ENCODE measurements around the gene ANTXR2. TPM values are rescaled to one million over a fixed set of nuclear protein-coding genes. Genes with fewer than 3 reads are reported as not detected.
"Not testable (repeated sequence)": the region's sequence is repeated elsewhere in the genome, so short reads cannot be mapped to it uniquely, and the experiment has no call there.

Gene ANTXR2
- total and polyA plus RNA-seq, 11 donors = 7.0 to 76.7 (median 46.6) TPM

- no peak overlapping the region for H3K4me3 ChIP-seq
- no peaks in the 10 kb centered on the region for H3K27me3 ChIP-seq
- intact Hi-C loops (cut with DNase I) = no loop called here
- TF ChIP-seq CTCF (IDR thresholded peaks at IDR 0.05) (no peak), POLR2A (IDR thresholded peaks at IDR 0.05) (no peak)
- peaks cover 0 to 9% (median 0%) of the 10 kb centered on the region in 12 donors for H3K4me1 ChIP-seq
- ATAC-seq (no peak), DNase-seq (no peak)
- peaks cover 0 to 4% (median 0%) of the 10 kb centered on the region in 9 donors for H3K36me3 ChIP-seq
- H3K27ac ChIP-seq = no peak overlapping the region
- H3K9me3 ChIP-seq = peaks cover 0 to 7% (median 0%) of the 10 kb centered on the region in 12 donors
- 89 to 100% (median 92%) methylated on average over 1 of the region's 1 CpG for WGBS, 4 donors
These were observed 74.8 kb downstream of the ANTXR2 start for GRCh38 chr4:79998201-79998600.

GRCh38 chr4:79996851-79997250, 76.2 kb downstream of the ANTXR2 start:
- no peak for DNase-seq
- TF ChIP-seq POLR2A (IDR thresholded peaks at IDR 0.05) = no peak
- no peak for TF ChIP-seq CTCF (IDR thresholded peaks at IDR 0.05)
- Histone ChIP-seq H3K27me3 (no peaks in the 10 kb centered on the region), H3K27ac (no peak overlapping the region), H3K36me3 (peaks cover 0 to 4% (median 0%) of the 10 kb centered on the region in 9 donors), H3K4me1 (peaks cover 0 to 9% (median 0%) of the 10 kb centered on the region in 12 donors), H3K4me3 (no peak overlapping the region), H3K9me3 (no peaks in the 10 kb centered on the region)
- 52 to 58% (median 56%) methylated on average over 2 of the region's 2 CpGs for WGBS, 4 donors
- intact Hi-C loops (cut with DNase I) = no loop called here
- ATAC-seq = no peak

GRCh38 chr4:79993476-79993875, 79.6 kb downstream of the ANTXR2 start:
- Histone ChIP-seq H3K4me1 (peaks cover 0 to 13% (median 0%) of the 10 kb centered on the region in 12 donors), H3K36me3 (peaks cover 0 to 4% (median 0%) of the 10 kb centered on the region in 9 donors), H3K27me3 (no peaks in the 10 kb centered on the region), H3K27ac (no peak overlapping the region), H3K4me3 (no peak overlapping the region), H3K9me3 (peaks cover 0 to 4% (median 0%) of the 10 kb centered on the region in 12 donors)
- DNase-seq (no peak), ATAC-seq (no peak)
- intact Hi-C loops (cut with DNase I) = no loop called here
- 56 to 93% (median 67%) methylated on average over 2 of the region's 2 CpGs for WGBS, 4 donors
- TF ChIP-seq POLR2A (IDR thresholded peaks at IDR 0.05) = no peak
- no peak for TF ChIP-seq CTCF (IDR thresholded peaks at IDR 0.05)

- peaks cover 0 to 4% (median 0%) of the 10 kb centered on the region in 12 donors for H3K9me3 ChIP-seq
- no peak for ATAC-seq
- intact Hi-C loops (cut with DNase I) = no loop called here
- whole genome bisulfite sequencing, 4 donors = 88 to 96% (median 91%) methylated on average over 3 of the region's 3 CpGs
- H3K36me3 ChIP-seq = no peaks in the 10 kb centered on the region
- TF ChIP-seq CTCF (IDR thresholded peaks at IDR 0.05) (no peak), POLR2A (IDR thresholded peaks at IDR 0.05) (no peak)
- no peak for DNase-seq
- H3K4me3 ChIP-seq = no peak overlapping the region
- H3K27me3 ChIP-seq = no peaks in the 10 kb centered on the region
- H3K27ac ChIP-seq = no peak overlapping the region
- peaks cover 0 to 8% (median 0%) of the 10 kb centered on the region in 12 donors for H3K4me1 ChIP-seq
These were observed 81.4 kb downstream of the ANTXR2 start for GRCh38 chr4:79991601-79992000.

GRCh38 chr4:79991100-79991499, 81.9 kb downstream of the ANTXR2 start:
- H3K9me3 ChIP-seq; H3K27me3 ChIP-seq; H3K4me1 ChIP-seq; DNase-seq; intact Hi-C loops (cut with DNase I); H3K4me3 ChIP-seq; ATAC-seq; H3K36me3 ChIP-seq; H3K27ac ChIP-seq: not testable (repeated sequence)
- WGBS, 4 donors = 96 to 98% (median 97%) methylated on average over 2 of the region's 2 CpGs

Measured in heart left ventricle (tissue), 16 donors.